ENCODE measurements around the gene SLC45A1. TPM values are rescaled to one million over a fixed set of nuclear protein-coding genes. Genes with fewer than 3 reads are reported as not detected.

The SLC45A1 gene
- total RNA-seq, 1 donor from 2014 or later = 2.5 TPM

DNA sequence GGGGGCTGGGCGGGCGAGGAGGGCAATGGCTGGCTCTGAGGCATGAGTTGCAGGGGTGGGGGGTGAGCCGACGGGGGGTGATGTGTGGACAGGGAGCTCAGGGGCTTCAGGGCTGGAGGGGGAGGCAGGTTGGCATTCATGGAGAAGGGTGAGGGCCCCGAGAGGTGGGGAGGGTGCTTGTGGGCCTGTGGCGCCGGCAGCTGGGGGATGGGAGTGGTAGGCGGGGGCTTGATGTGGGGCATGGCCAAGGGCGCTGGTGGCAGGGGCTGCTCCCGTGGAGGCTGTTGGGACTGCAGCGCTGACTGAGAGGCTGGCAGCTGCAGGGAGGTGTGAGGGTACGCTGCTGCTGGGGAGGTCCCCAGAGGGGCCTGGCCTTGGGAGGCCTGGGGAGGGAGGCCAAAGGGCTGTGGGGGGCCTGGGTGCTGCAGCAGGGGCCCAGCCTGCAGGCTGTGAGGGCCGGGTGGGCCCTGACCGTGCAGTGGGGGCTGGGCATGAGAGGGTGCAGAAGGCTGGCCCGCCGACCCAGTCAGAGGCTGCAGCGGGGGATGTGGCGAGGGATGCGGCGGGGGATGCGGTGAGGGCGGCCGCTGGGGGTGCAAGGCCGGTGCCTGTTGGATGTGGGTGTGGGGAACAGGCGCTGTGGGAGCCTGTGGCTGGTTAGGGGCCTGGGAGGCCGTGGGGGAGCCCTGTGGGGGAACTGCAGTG, 42.7 kb downstream of the SLC45A1 start:
- ATAC-seq (no peak), DNase-seq (ENCODE audit: low spot score) (no peak)
- intact Hi-C loops (cut with DNase I) = no loop called here

DNA sequence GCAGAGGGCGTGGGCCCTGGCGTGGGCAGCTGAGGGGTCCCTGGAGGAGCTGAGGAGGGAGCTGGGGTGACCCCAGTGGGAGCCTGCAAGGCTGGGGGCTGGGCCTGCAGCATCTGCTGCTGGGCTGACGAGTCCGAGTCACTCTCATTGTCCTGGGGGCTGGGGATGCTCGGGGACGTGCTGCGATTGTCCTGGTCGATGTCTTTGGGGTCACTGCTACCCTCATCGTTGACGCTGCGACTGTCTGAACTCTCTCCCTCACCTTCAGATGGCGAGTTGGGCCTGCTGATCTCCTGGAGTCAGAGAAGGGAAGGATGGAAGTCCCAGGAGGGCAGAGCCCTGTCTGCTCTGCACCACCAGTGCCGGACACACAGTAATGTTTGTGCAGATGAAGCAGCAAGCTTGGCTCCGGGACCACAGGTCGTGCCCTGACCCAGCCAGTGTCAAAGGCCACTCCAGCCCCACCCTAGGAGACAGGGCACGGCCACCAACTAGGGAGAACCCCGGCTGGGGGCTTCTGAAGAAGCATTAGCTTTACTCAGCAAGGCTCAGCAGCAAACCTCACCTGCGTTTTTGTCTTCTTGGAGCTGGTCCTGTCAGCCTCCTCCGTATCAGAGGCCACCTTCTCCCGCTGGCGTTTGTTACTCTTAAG, 43.4 kb downstream of the SLC45A1 start:
- intact Hi-C loops (cut with DNase I) = no loop called here
- DNase-seq (ENCODE audit: low spot score) (no peak), ATAC-seq (no peak)

DNA sequence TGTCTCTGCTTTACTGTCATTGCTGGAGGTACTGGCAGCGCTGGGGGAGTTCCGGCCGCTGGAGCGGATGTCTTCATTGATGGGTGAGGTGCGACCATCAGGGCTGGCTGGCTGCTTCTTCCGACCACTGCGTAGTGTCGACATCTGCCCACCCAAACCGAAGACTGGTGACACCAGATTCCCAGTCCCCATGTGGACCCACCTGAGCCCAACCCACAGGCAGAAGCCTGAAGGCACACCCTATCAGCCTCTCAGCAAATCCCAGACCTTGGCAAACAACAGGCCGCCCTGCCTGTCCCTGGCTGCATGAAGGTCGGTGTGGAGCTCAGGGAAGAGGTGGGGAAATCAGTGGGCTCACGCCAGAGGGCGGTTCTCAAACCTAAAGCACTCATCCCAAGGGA, 44.8 kb downstream of the SLC45A1 start:
- peak; percentile 57 for DNase-seq (ENCODE audit: low spot score)
- intact Hi-C loops (cut with DNase I) = no loop called here
- ATAC-seq = no peak

DNA sequence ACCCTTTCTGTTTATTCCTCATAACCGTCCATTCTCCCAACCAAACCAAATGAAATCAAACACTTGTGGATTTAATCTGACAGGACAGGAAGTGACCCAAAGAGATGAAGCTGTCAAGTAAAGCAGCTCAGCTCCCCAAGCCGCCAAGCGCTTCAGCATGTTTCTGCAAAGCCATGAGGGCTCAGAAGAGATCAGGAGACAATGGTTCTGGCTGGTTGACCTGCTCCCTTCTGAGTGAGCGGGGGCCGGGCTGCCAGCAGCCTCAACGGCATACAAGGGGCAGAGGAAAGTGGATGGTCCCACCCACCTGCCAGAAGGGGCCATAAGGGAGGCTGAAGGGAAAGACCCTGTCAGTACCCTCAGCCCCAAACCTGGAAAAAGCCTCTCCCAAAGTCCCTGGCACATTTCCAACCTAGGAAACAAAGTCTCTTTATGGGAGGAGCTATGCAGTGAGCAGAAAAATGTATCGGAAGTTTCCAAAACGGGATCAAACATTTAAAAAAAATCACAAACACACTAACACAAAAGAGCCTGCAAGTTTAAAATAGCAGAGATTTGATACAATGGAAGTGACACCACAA, 45.4 kb downstream of the SLC45A1 start:
- DNase-seq (ENCODE audit: low spot score) = peak; percentile 52
- ATAC-seq = no peak
- intact Hi-C loops (cut with DNase I) = no loop called here

DNA sequence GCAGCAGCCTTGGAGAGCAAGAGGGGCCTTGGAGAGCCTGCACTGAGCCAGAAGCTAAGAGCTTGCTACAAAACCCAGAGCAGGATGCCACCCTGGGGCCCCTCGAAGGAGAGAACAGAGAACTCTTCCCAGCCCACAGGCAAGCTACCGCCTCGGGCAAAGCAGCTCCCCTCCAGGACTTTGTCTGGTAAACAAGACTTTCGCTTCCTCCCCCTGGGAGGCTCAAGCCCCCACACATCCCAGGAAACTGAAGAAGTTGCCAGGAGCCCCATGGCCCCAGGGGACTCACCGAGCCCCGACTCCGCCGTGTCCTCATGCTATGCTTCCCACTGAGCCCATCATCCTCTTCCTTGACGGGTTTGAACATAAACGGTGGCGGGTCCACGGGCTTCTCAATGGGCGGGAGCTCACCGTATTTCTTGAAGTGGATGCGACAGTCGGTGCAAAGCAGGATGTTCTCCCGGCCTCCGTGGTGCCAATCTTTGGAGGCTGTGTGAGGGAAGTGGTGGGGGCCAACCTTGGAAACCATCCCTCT, 45.9 kb downstream of the SLC45A1 start:
- ATAC-seq (peak; percentile 1), DNase-seq (ENCODE audit: low spot score) (peak; percentile 57)
- intact Hi-C loops (cut with DNase I) = no loop called here

DNA sequence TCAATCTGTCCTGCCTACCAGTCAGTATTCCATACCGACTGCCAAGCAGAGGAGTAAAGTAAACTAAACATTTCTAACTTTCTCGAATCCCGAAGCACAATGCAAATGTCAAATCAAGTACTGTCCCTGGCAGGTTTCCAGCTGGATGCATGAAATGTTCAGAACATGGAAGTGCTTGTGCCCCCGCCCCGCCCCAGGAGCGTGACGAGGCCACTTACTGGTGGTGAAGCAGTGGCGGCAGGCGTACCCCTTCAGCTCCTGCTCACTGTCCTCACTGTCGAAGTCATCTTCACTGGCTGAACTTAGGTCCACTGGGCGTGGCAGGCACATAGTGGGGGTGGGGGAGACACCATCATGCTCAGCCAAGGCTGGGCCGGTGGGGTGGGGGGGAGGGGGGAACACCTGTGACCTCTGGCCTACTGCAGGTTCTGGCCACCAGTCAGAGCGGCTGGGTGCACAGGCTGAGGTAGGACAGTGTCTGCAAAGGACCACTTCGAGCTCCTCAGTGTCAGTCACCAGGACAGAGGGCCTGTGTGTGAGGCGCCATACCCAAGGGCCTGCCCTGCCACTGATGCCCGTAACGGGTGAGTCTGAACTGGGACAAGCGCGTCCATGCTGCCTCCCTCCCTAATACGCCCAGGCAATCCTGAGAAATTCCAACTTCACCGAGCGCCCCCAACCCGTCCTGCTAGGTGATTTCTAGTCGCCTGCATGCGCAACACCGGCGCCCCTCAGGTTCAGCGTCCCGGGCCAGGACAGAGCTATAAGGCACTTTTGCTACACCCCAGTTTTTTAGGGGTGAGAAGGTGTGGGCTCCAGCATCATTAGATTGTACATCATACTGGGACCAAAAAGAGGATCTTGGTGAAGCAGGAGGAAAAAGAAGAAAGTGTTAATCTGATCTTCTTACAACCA, 46.9 kb downstream of the SLC45A1 start:
- intact Hi-C loops (cut with DNase I) = no loop called here
- DNase-seq (ENCODE audit: low spot score) = peak; percentile 66
- ATAC-seq = peak; percentile 7

DNA sequence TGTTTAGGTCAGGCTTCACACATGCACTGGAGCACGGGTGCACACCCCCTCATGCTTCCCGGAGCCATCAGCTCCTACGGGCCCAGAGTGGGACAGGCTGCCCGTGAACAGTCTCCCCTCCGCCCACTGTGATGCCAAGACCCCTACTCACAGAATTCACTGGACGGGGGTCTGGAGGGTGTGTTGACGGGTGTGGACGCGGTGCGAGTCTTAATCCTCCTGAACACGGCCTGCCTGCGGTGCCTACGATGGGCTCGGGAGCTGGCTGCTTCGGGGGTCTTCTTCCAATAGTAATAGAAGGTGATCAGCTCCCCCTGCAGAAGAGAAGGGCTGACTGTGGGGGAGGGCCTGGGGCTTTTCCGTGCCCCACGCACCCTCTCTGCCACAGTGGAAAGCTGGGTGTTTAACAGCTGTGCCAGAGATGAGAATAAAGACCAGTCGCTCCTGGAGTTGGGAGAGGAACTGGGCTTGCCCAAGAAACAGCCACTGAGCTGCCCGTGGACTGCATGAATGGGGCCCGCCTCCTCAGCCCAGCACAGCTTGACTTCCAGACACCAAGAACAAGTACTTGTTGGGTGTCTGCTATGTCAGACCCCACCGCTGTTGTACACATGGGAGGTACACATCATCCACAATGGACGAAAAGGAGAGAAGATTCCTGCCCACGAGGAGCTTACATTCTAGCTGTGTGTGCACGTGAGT, 47.9 kb downstream of the SLC45A1 start:
- peak; percentile 53 for DNase-seq (ENCODE audit: low spot score)
- intact Hi-C loops (cut with DNase I) = no loop called here
- ATAC-seq = no peak

DNA sequence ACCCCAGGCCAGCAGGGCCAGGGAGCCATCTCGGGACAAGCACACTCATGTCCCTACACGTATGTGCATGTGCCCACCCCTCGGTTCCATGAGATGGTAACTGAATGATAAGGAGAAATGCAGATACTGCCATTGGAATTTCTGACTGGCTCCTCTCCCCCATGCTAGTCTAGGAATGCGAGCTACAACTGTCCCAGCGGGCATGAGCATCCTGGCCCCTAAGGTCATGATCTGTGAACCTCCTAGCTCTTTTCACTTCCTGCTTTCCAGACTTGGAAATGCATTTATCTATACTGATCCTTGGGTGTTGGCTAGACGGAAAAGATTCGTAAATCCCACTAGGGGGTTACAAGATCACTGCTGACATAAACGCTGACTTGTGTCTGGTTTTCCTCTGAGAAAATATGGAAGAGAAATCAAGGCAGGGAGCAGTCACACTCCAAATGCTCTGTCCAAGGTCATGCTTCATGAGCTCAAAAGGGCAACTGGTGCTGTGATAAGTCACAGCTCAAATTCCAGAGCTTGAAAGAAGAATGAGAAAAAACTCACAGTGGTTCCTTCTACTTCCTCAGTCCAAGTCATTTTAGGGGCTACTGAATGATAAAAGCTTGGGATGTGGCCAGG, 49.8 kb downstream of the SLC45A1 start:
- intact Hi-C loops (cut with DNase I) = no loop called here
- no peak for DNase-seq (ENCODE audit: low spot score)
- ATAC-seq = no peak

DNA sequence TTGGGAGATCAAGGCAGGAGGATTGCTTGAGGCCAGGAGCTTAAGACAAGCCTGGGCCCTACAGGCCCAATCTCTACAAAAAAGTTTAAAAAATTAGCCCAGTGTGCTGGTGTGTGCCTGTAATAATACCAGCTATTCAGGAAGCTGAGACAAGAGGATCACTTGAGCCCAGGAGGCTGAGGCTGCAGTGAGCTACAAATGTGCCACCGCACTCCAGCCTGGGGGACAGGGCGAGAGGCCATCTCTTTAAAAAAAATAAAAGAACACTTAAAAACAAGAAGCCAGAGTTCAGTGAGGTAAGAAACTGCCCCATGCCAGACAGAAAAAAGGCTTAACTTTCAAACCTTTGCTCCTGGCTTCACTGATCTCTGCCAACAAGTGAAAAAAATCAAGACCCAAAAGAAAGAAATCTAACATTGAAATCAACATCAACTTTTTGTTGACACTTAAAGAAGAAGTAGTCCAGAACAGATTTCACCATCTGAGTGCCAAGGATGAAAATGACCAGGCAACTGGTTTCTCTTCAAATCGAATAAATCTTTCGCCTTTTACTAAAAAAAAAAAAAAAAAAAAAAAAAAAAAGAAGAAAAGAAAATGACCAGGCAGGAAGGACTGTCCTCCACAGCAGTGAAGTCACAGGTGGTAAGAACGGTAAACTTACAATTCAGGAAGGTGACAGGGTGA, 51.2 kb downstream of the SLC45A1 start:
- ATAC-seq (no peak), DNase-seq (ENCODE audit: low spot score) (no peak)
- intact Hi-C loops (cut with DNase I) = no loop called here

DNA sequence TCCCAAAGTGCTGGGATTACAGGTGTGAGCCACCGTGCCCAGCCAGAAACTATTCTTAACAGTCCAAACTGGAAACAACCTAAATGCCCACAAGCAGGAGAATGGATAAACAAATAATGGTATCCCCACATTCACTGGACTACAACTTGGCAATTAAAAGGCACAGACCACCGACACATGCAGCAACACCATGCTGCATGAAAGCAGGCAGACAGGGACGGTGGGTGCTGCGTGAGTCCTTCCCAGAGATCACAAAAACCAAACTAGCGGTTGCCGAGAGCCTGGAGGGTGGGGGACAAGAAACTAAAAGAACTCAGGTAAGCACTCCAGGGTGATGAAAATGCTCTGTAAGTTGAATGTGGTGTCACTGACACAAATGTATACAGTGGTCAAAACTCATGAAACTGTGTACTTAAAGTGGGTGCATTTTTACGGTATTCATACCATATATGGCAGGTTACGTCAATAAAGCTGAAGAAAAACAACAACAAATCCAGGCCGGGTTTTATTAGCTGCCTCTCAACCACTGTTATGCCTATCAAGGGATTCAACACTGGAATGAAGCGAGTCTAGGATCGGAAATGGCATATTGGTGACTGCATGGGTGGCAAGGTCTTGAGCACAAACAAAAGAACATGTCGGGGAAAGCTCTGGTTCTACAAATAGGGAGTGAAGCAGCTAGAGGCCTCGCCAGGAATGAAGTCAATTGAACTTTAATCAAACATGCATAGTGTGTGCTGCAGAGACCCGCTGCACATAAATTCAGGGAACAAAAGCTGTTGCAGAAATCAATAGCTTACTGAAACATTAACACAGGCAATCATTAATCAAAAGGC, 52.4 kb downstream of the SLC45A1 start:
- DNase-seq (ENCODE audit: low spot score) = no peak
- intact Hi-C loops (cut with DNase I) = no loop called here
- no peak for ATAC-seq

DNA sequence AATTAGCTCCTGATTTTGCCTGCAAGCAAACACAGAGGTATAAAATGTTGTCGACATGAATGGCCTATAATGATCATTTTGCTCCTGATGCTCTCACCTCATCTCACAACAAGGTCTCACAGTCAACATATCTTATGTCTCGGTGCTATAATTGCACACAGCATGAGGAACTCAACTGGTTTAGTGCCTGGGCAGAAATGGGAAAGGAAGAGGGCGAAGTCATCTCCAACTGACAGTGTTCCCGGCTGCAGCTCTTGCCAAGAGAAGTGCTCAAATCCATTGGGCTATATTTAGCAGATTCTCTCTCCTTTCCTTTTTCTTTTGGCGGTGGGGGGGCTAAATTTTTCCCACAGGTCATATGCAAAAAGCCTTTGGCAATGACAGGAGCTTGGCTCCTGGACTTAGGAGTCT, 53.0 kb downstream of the SLC45A1 start:
- DNase-seq (ENCODE audit: low spot score) = no peak
- no peak for ATAC-seq
- intact Hi-C loops (cut with DNase I) = no loop called here

DNA sequence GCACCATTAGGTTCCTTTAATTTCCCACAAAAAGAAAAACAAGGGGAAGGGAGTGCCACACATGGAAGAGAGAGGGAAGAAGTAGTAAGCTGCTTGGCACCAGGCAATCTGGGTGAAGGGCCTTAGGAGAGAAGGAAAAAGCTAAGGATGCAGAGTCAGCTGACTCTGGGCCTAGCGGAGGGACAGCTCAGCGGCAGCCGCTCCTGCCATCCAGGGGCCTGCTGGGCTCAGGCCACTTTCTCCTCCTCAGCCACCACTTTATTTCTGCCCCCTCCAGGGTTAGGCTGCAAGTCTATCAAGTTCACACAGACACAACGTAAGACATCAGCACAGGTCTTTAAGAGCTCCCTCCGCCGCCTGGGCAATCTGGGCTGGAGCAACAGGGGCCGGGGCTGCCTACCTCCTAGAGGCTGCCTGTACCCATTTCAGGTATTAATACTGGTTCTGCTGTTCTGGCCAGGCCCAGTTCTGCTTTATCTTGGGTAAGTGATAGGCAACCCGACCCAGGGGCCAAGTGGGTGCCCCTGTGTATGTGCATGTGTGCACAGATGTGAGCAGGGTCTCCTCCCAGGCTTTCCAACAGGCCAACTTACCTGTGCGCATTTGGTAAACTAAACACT, 53.6 kb downstream of the SLC45A1 start:
- DNase-seq (ENCODE audit: low spot score) (no peak), ATAC-seq (no peak)
- intact Hi-C loops (cut with DNase I) = no loop called here

DNA sequence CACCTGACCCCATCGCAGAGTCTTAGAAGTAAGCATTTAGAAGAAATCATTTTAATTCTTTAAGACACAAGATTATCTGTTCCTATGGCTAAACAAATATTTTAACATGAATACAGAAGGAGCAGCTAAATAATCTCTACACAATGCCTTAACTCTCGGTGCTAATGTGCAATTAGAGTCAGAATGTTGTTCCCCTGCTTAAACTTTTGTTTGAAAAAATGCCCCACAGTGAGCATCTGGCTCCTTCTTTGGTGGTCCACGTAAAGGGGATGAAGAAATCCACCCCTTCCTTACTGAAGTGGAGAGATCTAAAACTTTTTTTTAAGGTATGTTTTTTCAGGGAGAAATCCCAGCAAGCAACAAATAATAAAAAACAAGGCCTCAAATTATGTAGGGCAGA, 55.2 kb downstream of the SLC45A1 start:
- ATAC-seq (no peak), DNase-seq (ENCODE audit: low spot score) (no peak)
- intact Hi-C loops (cut with DNase I) = no loop called here

DNA sequence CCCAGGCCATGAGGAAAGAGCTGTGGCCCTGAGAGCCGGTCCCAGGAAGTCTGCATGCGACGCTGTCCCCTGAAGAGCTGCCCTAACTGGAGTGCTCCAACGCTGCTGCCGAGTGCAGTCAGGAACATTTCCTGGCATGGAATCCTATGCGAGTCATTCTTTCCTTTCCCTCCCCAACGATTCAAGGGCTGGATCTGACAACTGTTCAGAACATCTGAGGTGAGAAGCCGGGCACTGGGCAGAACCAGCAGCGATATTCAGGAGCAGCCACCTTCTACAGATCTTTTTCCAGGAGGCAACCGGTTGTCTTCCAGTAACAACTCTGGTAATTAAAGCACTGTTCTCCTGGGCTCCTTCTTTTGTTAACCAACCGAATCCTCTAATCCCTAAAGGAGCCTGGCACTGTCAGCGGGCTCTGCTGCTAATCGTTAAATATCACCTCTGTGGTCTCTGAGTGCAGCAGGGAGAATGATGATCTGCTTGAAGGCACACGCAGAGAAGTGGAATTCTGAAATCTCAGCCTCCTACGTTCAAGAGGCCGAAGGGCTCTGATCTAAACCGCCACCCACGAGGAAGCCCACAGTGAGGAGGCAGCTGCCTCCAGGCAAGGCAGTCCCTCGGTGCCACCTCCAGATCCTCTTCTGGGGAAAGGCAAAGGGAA, 55.8 kb downstream of the SLC45A1 start:
- ATAC-seq = peak; percentile 91
- intact Hi-C loops (cut with DNase I) = no loop called here
- no peak for DNase-seq (ENCODE audit: low spot score)

DNA sequence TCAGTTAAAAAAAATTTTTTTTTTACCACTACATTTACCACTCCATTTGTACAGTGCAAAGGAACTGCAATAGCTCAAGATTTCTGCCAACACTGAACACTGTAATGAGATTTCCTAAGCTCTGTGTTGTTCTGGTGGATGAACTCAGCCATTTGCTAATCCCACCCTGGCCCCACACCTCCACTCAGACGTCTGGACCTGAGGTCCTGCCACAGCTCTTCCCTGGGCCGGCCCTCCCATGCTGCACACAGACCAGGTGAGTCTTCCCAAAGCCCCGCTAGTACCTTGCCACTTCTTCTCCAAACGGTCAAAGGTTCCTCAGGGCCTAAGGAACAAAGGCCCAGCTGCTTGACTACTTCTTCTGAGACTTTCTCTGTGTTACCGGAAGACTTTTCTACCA, 56.4 kb downstream of the SLC45A1 start:
- intact Hi-C loops (cut with DNase I) = no loop called here
- peak; percentile 13 for ATAC-seq
- DNase-seq (ENCODE audit: low spot score) = no peak

DNA sequence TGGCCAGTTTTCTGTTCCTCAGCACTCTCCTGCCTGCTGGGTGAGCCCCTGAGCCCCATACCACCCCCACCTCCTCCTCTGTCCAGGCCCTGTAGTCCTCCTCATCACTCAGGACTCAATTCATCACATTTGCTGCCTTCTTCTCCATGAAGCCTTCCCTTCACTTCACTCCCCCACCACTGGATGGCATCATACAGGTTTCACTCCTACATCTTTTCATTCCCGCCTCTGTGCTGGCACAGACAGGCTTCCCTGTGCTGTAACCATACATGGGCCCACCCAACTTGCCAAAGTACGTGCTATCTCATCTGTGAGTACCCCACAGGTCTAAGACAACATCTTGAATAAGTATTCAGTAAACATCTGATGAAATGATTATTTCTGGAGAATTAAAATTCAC, 56.9 kb downstream of the SLC45A1 start:
- no peak for ATAC-seq
- DNase-seq (ENCODE audit: low spot score) = no peak
- intact Hi-C loops (cut with DNase I) = loop anchor here (1.0 kb wide), 1 partner anchor 20 kb away; no protein-coding TSS in a partner anchor
